ENCODE results near the gene KLHL2. TPM values are rescaled to one million over a fixed set of nuclear protein-coding genes. Genes with fewer than 3 reads are reported as not detected.

Gene KLHL2
- total and polyA plus RNA-seq, 9 of the 15 experiments (the other 6 are each of a cell fraction or from before 2014, with no cell fraction given) = 2.5 to 11.3 (median 6.1) TPM

DNA sequence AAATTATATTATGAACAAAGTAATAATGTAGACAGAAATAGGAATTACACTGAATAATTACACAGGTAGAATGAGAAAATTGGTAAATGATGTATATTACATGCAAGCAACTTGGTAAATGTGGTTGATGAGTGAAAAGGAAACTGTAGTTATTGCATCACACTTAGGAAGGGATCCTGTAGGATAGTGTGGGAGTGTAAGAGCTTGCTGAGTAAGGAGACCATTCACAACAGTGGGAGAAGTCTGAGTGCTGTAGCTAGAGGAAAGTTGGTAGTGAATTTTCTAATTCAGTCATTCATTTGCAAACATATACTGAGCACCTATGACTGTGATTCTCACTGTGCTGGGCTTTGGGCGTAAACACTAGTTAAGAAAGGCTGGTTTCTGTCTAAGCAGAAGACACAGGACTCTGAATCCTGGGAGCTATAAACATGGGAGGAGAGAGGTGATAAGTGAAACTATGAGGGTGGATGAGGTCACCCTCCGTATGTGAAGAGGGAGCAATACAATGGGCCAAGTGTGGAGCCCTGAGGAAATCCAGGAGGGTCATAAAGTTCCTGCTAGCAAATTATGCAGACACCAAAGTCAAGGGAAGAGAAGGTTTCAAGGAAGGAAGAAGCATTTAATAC is 157.2 kb downstream of the KLHL2 start (continued):
- TF ChIP-seq CEBPB (tag; IDR thresholded peaks at IDR 0.05) = peak; percentile 92
- TF ChIP-seq HNRNPH1 (optimal IDR thresholded peaks at IDR 0.05; ENCODE audit: low read depth, low read length) = no peak
- TF ChIP-seq CBFA2T2 (conservative IDR thresholded peaks at IDR 0.05) = no peak
- no peak for TF ChIP-seq ZNF57 (CRISPR knock-in tag; IDR thresholded peaks at IDR 0.05)
- TF ChIP-seq ATF7 (IDR thresholded peaks at IDR 0.05) = peak; percentile 44; the same call in 1 of the 2 replicates

DNA sequence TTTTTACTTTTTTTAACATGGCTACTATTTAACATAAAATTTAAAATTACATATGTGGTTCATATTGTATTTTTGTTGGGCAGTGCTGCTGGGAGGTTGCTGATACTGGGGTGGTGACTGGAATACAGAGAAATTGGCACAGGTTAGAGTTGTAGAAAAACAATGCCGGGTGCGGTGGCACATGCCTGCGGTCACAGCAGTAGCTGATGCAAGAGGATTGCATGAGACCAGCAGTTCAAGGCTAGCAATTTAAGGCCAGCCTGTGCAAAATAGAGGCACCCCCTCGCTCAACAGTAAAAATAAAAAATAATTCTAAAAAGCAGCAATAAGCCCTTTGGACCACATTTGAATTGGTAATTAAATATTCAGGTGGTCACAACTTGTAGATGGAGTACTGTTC is 159.7 kb downstream of the KLHL2 start:
- no TSS peak for BruUV-seq (replicated peaks)
- Histone ChIP-seq H3K79me2 (ENCODE audit: control insufficient read depth, insufficient read depth, low read length) (no peaks in the 10 kb centered on the region), H3K9me1 (ENCODE audit: control insufficient read depth, insufficient read depth, low read length) (no peaks in the 10 kb centered on the region), H3K36me3 (ENCODE audit: control insufficient read depth, insufficient read depth, low read length) (no peaks in the 10 kb centered on the region), H3K27me3 (ENCODE audit: control insufficient read depth in 2 of 2, insufficient read depth in 2 of 2, low read length in 2 of 2) (no peaks in the 10 kb centered on the region), H3K9ac (ENCODE audit: insufficient read depth in 1 of 2, low read depth in 2 of 2, low read length in 2 of 2) (no peak overlapping the region), H4K20me1 (replicated peaks; ENCODE audit: control insufficient read depth, insufficient read depth, low read length) (no peaks in the 10 kb centered on the region), H3K4me3 (no peak overlapping the region), H2AFZ (ENCODE audit: low read depth, low read length) (no peak overlapping the region), H3K4me1 (replicated peaks in 1 of 2; ENCODE audit: control insufficient read depth in 2 of 2, insufficient read depth in 2 of 2, low read length in 2 of 2) (no peaks in the 10 kb centered on the region; a peak in 1 of 5 replicates), H3K4me2 (ENCODE audit: insufficient read depth, low read length) (no peak overlapping the region; the same call in 1 of the 2 replicates), H3K9me3 (replicated peaks; ENCODE audit: control insufficient read depth, insufficient read depth, low read depth, low read length) (no peaks in the 10 kb centered on the region), H3K27ac (ENCODE audit: extremely low read depth, low read depth, low read length) (no peak overlapping the region)
- in situ Hi-C loops (cut with MboI) = no loop called here
- WGBS (ENCODE audit: insufficient coverage, low coverage, missing lambda C conversion rate) = 9% methylated on average over 4 of the region's 4 CpGs
- ChIA-PET POLR2A (interaction anchor here (1.5 kb wide), 1 partner anchor 15 kb away, joined by 4 read pairs; no protein-coding TSS in a partner anchor), CTCF (ENCODE audit: low intra/inter-chr PET ratio) (no interaction called here)
- peak; percentile 62; the same call in 2 of the 3 replicates for ATAC-seq
- DNase-seq (ENCODE audit: extremely low read depth in 1 of 4, low spot score in 3 of 4) = no peak
- intact Hi-C loops (cut with micrococcal nuclease) = no loop called here
- FAIRE-seq = no peak
- TF ChIP-seq NR4A1 (CRISPR knock-in tag; IDR thresholded peaks at IDR 0.05) (no peak), NR4A1 (tag; IDR thresholded peaks at IDR 0.05) (no peak), CREM (IDR thresholded peaks at IDR 0.05; ENCODE audit: low read depth) (no peak), ATF7 (IDR thresholded peaks at IDR 0.05) (no peak), SMAD3 (CRISPR knock-in tag; conservative IDR thresholded peaks at IDR 0.05) (no peak), ZNF165 (CRISPR knock-in tag; IDR thresholded peaks at IDR 0.05; ENCODE audit: borderline replicate concordance) (no peak), SUPT5H (IDR thresholded peaks at IDR 0.05) (no peak)
- TF ChIP-seq, protein P1, sequence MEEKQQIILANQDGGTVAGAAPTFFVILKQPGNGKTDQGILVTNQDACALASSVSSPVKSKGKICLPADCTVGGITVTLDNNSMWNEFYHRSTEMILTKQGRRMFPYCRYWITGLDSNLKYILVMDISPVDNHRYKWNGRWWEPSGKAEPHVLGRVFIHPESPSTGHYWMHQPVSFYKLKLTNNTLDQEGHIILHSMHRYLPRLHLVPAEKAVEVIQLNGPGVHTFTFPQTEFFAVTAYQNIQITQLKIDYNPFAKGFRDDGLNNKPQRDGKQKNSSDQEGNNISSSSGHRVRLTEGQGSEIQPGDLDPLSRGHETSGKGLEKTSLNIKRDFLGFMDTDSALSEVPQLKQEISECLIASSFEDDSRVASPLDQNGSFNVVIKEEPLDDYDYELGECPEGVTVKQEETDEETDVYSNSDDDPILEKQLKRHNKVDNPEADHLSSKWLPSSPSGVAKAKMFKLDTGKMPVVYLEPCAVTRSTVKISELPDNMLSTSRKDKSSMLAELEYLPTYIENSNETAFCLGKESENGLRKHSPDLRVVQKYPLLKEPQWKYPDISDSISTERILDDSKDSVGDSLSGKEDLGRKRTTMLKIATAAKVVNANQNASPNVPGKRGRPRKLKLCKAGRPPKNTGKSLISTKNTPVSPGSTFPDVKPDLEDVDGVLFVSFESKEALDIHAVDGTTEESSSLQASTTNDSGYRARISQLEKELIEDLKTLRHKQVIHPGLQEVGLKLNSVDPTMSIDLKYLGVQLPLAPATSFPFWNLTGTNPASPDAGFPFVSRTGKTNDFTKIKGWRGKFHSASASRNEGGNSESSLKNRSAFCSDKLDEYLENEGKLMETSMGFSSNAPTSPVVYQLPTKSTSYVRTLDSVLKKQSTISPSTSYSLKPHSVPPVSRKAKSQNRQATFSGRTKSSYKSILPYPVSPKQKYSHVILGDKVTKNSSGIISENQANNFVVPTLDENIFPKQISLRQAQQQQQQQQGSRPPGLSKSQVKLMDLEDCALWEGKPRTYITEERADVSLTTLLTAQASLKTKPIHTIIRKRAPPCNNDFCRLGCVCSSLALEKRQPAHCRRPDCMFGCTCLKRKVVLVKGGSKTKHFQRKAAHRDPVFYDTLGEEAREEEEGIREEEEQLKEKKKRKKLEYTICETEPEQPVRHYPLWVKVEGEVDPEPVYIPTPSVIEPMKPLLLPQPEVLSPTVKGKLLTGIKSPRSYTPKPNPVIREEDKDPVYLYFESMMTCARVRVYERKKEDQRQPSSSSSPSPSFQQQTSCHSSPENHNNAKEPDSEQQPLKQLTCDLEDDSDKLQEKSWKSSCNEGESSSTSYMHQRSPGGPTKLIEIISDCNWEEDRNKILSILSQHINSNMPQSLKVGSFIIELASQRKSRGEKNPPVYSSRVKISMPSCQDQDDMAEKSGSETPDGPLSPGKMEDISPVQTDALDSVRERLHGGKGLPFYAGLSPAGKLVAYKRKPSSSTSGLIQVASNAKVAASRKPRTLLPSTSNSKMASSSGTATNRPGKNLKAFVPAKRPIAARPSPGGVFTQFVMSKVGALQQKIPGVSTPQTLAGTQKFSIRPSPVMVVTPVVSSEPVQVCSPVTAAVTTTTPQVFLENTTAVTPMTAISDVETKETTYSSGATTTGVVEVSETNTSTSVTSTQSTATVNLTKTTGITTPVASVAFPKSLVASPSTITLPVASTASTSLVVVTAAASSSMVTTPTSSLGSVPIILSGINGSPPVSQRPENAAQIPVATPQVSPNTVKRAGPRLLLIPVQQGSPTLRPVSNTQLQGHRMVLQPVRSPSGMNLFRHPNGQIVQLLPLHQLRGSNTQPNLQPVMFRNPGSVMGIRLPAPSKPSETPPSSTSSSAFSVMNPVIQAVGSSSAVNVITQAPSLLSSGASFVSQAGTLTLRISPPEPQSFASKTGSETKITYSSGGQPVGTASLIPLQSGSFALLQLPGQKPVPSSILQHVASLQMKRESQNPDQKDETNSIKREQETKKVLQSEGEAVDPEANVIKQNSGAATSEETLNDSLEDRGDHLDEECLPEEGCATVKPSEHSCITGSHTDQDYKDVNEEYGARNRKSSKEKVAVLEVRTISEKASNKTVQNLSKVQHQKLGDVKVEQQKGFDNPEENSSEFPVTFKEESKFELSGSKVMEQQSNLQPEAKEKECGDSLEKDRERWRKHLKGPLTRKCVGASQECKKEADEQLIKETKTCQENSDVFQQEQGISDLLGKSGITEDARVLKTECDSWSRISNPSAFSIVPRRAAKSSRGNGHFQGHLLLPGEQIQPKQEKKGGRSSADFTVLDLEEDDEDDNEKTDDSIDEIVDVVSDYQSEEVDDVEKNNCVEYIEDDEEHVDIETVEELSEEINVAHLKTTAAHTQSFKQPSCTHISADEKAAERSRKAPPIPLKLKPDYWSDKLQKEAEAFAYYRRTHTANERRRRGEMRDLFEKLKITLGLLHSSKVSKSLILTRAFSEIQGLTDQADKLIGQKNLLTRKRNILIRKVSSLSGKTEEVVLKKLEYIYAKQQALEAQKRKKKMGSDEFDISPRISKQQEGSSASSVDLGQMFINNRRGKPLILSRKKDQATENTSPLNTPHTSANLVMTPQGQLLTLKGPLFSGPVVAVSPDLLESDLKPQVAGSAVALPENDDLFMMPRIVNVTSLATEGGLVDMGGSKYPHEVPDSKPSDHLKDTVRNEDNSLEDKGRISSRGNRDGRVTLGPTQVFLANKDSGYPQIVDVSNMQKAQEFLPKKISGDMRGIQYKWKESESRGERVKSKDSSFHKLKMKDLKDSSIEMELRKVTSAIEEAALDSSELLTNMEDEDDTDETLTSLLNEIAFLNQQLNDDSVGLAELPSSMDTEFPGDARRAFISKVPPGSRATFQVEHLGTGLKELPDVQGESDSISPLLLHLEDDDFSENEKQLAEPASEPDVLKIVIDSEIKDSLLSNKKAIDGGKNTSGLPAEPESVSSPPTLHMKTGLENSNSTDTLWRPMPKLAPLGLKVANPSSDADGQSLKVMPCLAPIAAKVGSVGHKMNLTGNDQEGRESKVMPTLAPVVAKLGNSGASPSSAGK (IDR thresholded peaks at IDR 0.05) = no peak
